Activated T-helper 1 cell treated with anti-CD3 and anti-CD28 coated beads, Interleukin-12 subunit alpha, Interleukin-12 subunit beta, Interleukin-2, Interleukin-4 antibody, amounts not matched to agents 30 ng/mL and 10 ng/mL and 1 ng/mL, durations not matched to agents 14 hours and 24 hours and 36 hours (primary cell): ENCODE data around the gene LRRC75B. TPM values are rescaled to one million over a fixed set of nuclear protein-coding genes. Genes with fewer than 3 reads are reported as not detected.

ENCODE experiments used
- DNase-seq: peaks from one replicate; pipeline ENCODE4 v3.0.0; 2021; ENCODE audit warnings: low spot score
- H3K27ac Mint-ChIP-seq: one replicate; pipeline ENCODE4 v1.8.0; 2021; ENCODE audit warnings: mild to moderate bottlenecking, mixed read lengths
- H3K27me3 Mint-ChIP-seq: one replicate; pipeline ENCODE4 v1.8.0; 2022; ENCODE audit warnings: mild to moderate bottlenecking, moderate library complexity, mixed read lengths; ENCODE audit not compliant: insufficient read depth
- H3K36me3 Mint-ChIP-seq: one replicate; pipeline ENCODE4 v1.8.0; 2021; ENCODE audit warnings: low read depth, mixed read lengths
- H3K4me1 Mint-ChIP-seq: one replicate; pipeline ENCODE4 v1.8.0; 2021; ENCODE audit warnings: low read depth, mixed read lengths
- H3K4me3 Mint-ChIP-seq: one replicate; pipeline ENCODE4 v1.8.0; 2021; ENCODE audit warnings: mild to moderate bottlenecking, moderate library complexity, mixed read lengths
- H3K9me3 Mint-ChIP-seq: one replicate; pipeline ENCODE4 v1.8.0; 2021; ENCODE audit warnings: mixed read lengths
- intact Hi-C: fragments of 100-400 bp; cut with micrococcal nuclease; formaldehyde crosslinking; loops from one replicate; pipeline ENCODE4 v1.15.1; 2024
- total RNA-seq: library from RNA; stranded (reverse); gene quantifications from 2 replicates; pipeline ENCODE4 v1.2.3, GENCODE V29; 2022

Gene LRRC75B
- total RNA-seq, 1 donor from 2014 or later = 2.8 TPM

GRCh38 chr22:24550902-24551435 is 41.9 kb downstream of the LRRC75B start:
- peaks cover 32% of the 10 kb centered on the region for H3K36me3 Mint-ChIP-seq
- intact Hi-C loops = loop anchor here (10.0 kb wide), 1 partner anchor 204 kb away; no protein-coding TSS in a partner anchor
- peak overlapping the region; percentile 22 for H3K27ac Mint-ChIP-seq

DNA sequence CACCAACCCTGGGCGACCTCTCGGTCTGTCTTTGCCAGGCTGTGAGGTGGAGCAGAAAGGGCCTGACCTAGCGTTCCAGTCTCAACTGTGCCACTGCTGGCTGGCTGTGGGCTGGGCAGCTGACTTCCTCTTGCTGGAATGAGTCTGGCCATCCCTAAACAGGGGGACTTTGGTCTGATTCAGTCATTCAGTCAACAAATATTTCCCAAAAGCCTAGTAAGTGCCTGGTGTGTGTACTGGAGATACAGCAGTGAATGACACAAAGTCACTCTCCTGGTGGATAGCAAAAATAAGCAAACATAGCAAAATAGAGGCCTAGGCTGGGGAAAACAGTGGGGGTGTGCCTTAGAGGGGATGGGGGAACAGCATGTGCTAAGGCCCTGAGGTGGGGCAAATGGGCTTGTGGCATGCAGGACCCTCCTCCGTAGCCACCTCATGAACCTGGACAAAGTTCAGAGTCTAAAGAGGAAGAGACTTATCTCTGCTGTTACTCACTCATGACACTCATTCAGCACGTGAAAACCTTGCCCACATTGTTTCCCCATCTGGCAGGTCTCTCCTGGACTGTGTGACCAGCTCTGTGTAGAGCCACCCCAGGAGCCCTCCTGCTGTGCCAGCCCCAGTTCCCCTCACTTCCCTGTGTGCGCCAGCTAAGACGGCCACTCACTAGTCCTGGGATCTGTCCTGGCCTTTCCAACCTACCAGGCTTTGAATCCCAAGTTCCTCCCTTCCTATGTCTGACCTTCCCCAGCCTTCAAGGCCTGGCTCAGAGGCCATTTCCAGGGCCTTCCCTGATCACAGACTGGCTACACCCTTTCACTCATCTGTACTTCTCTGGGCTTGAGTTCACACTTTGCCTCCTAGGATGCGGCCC is 42.6 kb downstream of the LRRC75B start:
- no peaks in the 10 kb centered on the region for H3K9me3 Mint-ChIP-seq
- intact Hi-C loops = loop anchor here (10.0 kb wide), 1 partner anchor 205 kb away; no protein-coding TSS in a partner anchor
- peaks cover 30% of the 10 kb centered on the region for H3K36me3 Mint-ChIP-seq
- H3K4me3 Mint-ChIP-seq = no peak overlapping the region
- no peaks in the 10 kb centered on the region for H3K27me3 Mint-ChIP-seq
- DNase-seq = no peak
- peak overlapping the region; percentile 23 for H3K27ac Mint-ChIP-seq
- peaks cover 29% of the 10 kb centered on the region for H3K4me1 Mint-ChIP-seq

More at GRCh38 chr22:24550902-24551435, 41.9 kb downstream of the LRRC75B start:
- Mint-ChIP-seq H3K4me3 (no peak overlapping the region), H3K27me3 (no peaks in the 10 kb centered on the region), H3K9me3 (no peaks in the 10 kb centered on the region), H3K4me1 (peaks cover 29% of the 10 kb centered on the region)
- no peak for DNase-seq

- intact Hi-C loops = no loop called here
- no peak overlapping the region for H3K27ac Mint-ChIP-seq
Measured at GRCh38 chr22:24548812-24549211, 44.1 kb downstream of the LRRC75B start.

GRCh38 chr22:24543679-24544243 is 49.1 kb downstream of the LRRC75B start:
- Mint-ChIP-seq H3K36me3 (peaks cover 26% of the 10 kb centered on the region), H3K27me3 (no peaks in the 10 kb centered on the region), H3K4me3 (no peak overlapping the region), H3K4me1 (no peaks in the 10 kb centered on the region), H3K27ac (no peak overlapping the region), H3K9me3 (no peaks in the 10 kb centered on the region)
- no peak for DNase-seq
- intact Hi-C loops = no loop called here

More at GRCh38 chr22:24548812-24549211, 44.1 kb downstream of the LRRC75B start:
- Mint-ChIP-seq H3K9me3 (no peaks in the 10 kb centered on the region), H3K4me1 (peaks cover 22% of the 10 kb centered on the region), H3K4me3 (no peak overlapping the region), H3K36me3 (peaks cover 31% of the 10 kb centered on the region), H3K27me3 (no peaks in the 10 kb centered on the region)
- DNase-seq = no peak

DNA sequence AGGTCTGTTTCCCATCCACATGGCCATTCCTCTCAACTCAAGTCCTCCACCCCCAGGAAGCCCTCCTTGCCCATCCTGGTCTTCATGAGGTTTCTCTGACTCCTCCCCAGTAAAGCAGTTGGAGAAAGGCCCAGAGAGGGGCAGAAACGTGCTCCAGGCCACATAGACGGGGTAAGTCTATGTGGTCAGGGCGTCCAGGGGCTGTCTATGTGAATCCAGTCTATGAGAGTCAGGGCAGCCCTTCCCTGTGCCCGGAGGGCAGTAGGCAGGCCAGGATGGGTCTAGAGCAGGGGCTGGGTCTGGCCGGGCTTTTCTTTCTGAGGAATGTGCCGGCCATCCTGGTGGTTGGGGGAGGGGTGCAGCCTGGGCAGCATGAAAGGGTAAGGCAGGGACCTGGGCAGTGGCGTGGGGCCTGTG is 49.7 kb downstream of the LRRC75B start:
- DNase-seq = no peak
- Mint-ChIP-seq H3K27me3 (no peaks in the 10 kb centered on the region), H3K9me3 (no peaks in the 10 kb centered on the region), H3K27ac (no peak overlapping the region), H3K4me3 (no peak overlapping the region), H3K36me3 (peaks cover 26% of the 10 kb centered on the region), H3K4me1 (no peaks in the 10 kb centered on the region)
- intact Hi-C loops = no loop called here

GRCh38 chr22:24542641-24543040 is 50.2 kb downstream of the LRRC75B start:
- H3K36me3 Mint-ChIP-seq = peaks cover 26% of the 10 kb centered on the region
- intact Hi-C loops = no loop called here
- no peak overlapping the region for H3K27ac Mint-ChIP-seq
- no peak overlapping the region for H3K4me3 Mint-ChIP-seq
- H3K27me3 Mint-ChIP-seq = no peaks in the 10 kb centered on the region
- H3K9me3 Mint-ChIP-seq = no peaks in the 10 kb centered on the region
- no peak for DNase-seq
- no peaks in the 10 kb centered on the region for H3K4me1 Mint-ChIP-seq

- Mint-ChIP-seq H3K27ac (no peak overlapping the region), H3K4me1 (no peaks in the 10 kb centered on the region), H3K4me3 (no peak overlapping the region), H3K9me3 (no peaks in the 10 kb centered on the region), H3K27me3 (no peaks in the 10 kb centered on the region), H3K36me3 (peaks cover 21% of the 10 kb centered on the region)
- DNase-seq = no peak
- intact Hi-C loops = no loop called here
Measured at GRCh38 chr22:24541681-24542515, 51.0 kb downstream of the LRRC75B start.

DNA sequence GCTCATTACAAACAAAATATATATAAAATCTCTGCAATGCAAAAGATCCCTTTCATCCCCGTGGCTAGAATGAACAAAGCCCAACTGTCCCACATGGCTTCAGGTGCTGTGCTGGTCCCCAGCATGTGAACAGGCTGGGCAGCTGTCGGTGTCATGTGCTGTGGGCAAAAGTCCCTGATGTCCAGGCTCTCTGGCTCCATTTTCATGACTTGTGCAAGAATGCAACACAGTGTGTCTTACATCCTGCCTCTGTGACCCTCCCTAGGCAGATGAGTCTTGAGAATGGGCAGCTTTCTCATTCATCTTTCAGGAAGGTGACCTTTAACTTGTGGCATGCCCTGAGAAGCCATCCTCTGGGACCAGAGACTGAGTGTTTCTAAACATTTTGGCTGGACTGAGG is 52.4 kb downstream of the LRRC75B start:
- no peak overlapping the region for H3K27ac Mint-ChIP-seq
- no peaks in the 10 kb centered on the region for H3K9me3 Mint-ChIP-seq
- H3K27me3 Mint-ChIP-seq = no peaks in the 10 kb centered on the region
- peaks cover 14% of the 10 kb centered on the region for H3K36me3 Mint-ChIP-seq
- H3K4me3 Mint-ChIP-seq = no peak overlapping the region
- intact Hi-C loops = no loop called here
- no peak for DNase-seq
- H3K4me1 Mint-ChIP-seq = no peaks in the 10 kb centered on the region

DNA sequence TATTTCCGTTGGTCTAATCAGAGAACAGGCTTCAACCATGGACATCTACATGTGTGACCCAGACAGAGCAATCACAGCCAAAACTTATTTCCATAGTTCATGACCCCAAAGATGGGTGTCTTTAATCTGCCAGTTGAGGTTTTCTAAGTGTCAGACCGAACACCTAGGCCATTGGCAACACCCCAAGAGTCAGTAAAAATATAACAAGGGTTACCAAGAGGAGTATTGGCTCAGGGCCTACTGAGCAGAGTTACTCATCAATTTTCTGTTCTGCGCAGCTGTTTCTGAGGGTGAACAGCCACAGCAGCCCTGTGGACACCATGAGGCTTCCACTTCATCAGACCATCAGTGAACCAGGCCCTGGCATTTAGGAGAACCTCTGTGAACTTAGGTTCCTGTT is 56.8 kb downstream of the LRRC75B start:
- H3K27me3 Mint-ChIP-seq = peaks cover 3% of the 10 kb centered on the region
- intact Hi-C loops = no loop called here
- no peaks in the 10 kb centered on the region for H3K4me1 Mint-ChIP-seq
- H3K36me3 Mint-ChIP-seq = peaks cover 4% of the 10 kb centered on the region
- H3K4me3 Mint-ChIP-seq = no peak overlapping the region
- no peak for DNase-seq
- no peak overlapping the region for H3K27ac Mint-ChIP-seq
- no peaks in the 10 kb centered on the region for H3K9me3 Mint-ChIP-seq

Other genes with a start within 250 kb of the LRRC75B start
- gene ADORA2A, start 165.5 kb downstream of the LRRC75B start, total RNA-seq = 27.3 and 27.7 TPM in 2 replicates
- 0.21 and 0.27 TPM in 2 replicates for gene UPB1, start 97.7 kb downstream of the LRRC75B start, total RNA-seq
- gene GUCD1, start 37.9 kb downstream of the LRRC75B start, total RNA-seq = 117 and 123 TPM in 2 replicates
- gene SNRPD3, start 37.1 kb downstream of the LRRC75B start, total RNA-seq = 155 and 158 TPM in 2 replicates
- 52.6 and 61.0 TPM in 2 replicates for gene GGT1, start 10.1 kb upstream of the LRRC75B start, total RNA-seq
- not detected in 2 replicates for gene PIWIL3, start 181.6 kb upstream of the LRRC75B start, total RNA-seq
- gene SGSM1, start 213.1 kb upstream of the LRRC75B start, total RNA-seq = 0.13 and 0.64 TPM in 2 replicates